Stomach (tissue), 19 donors: Measurements from ENCODE around the gene AKR1C2. TPM values are rescaled to one million over a fixed set of nuclear protein-coding genes. Genes with fewer than 3 reads are reported as not detected.
"Not testable (repeated sequence)": the region's sequence is repeated elsewhere in the genome, so short reads cannot be mapped to it uniquely, and the experiment has no call there.

Experiments used
- DNase-seq, 2 donors: peaks; one replicate each; pipeline versions ENCODE4 v3.0.0 to v3.0.0-alpha.2; 2013 to 2019
- H3K27ac ChIP-seq, 5 donors: fragments of 200-600 bp in 4 of 5; sonication (generic) in 4 of 5; one replicate each; pipeline ENCODE4 v1.5.1; 2013 to 2019; ENCODE audit warnings: mild to moderate bottlenecking in 1 of 5, moderate library complexity in 1 of 5
- H3K27me3 ChIP-seq, 3 donors: fragments of 200-600 bp; sonication (generic); one replicate each; pipeline ENCODE4 v1.5.1; 2017 to 2019; ENCODE audit warnings: mixed run types in 1 of 3
- H3K36me3 ChIP-seq, 4 donors: fragments of 200-600 bp; sonication (generic); 1 replicate in 3 of 4; 2 replicates in 1 of 4; pipeline ENCODE4 v1.5.1; 2016 to 2019
- H3K4me1 ChIP-seq, 4 donors: fragments of 200-600 bp; sonication (generic); one replicate each; pipeline ENCODE4 v1.5.1; 2016 to 2019
- H3K4me3 ChIP-seq, 4 donors: fragments of 200-600 bp; sonication (generic) in 3 of 4; one replicate each; pipeline ENCODE4 v1.5.1; 2016 to 2019; ENCODE audit warnings: mild to moderate bottlenecking in 1 of 4
- H3K9me3 ChIP-seq, 4 donors: fragments of 200-600 bp; sonication (generic); one replicate each; pipeline ENCODE4 v1.5.1; 2016 to 2019
- CTCF ChIP-seq, 7 experiments: fragments of 450-650 bp in 4 of 7; fragments of 200-600 bp in 3 of 7; sonication (generic) in 3 of 7; IDR thresholded peaks; one replicate each; pipeline ENCODE4 v1.5.1; 2016 to 2019; ENCODE audit warnings: antibody characterized with exemption in 7 of 7, control low read depth in 2 of 7, mild to moderate bottlenecking in 1 of 7
- EP300 ChIP-seq: sonication (generic); formaldehyde crosslinking; IDR thresholded peaks from one replicate; pipeline ENCODE4 v1.6.1; 2017; ENCODE audit warnings: antibody characterized with exemption
- POLR2A ChIP-seq, 4 donors: fragments of 450-650 bp; IDR thresholded peaks; one replicate each; pipeline ENCODE4 v1.6.1; 2016; ENCODE audit warnings: antibody characterized with exemption in 4 of 4, control low read depth in 2 of 4, mild to moderate bottlenecking in 1 of 4, moderate library complexity in 1 of 4
- POLR2AphosphoS5 ChIP-seq, 3 donors: sonication (generic); formaldehyde crosslinking; IDR thresholded peaks; one replicate each; pipeline ENCODE4 v1.6.1; 2016; ENCODE audit warnings: antibody characterized with exemption in 3 of 3
- WGBS, 5 donors: extraction: QIAGEN DNeasy Blood & Tissue Kit in 3 of 5; methylation state at CpG; one replicate each; pipeline versions ENCODE4 v1.1.5 to v1.1.7; 2013 to 2018; 5-methylcytosine and 5-hydroxymethylcytosine counted together
- intact Hi-C: fragments of 100-400 bp; cut with DNase I; formaldehyde crosslinking; loops from one replicate; pipeline ENCODE4 v1.15.1; 2023; ENCODE audit warnings: low total_unique reads
- long read RNA-seq, 10 donors: transcript quantifications; one replicate each; lab custom pipeline, GENCODE V29; 2026
- polyA plus RNA-seq, 3 donors: library from polyadenylated mRNA; stranded (reverse); fragments of 200-250 nt; gene quantifications; one replicate each; pipeline ENCODE4 v1.2.3, GENCODE V29; 2013
- total RNA-seq, 5 donors: library from RNA; depleted of rRNA; stranded (reverse); fragments of >200 nt; gene quantifications; one replicate each; pipeline versions ENCODE4 v1.1.0 to v1.2.3, GENCODE V29; 2014 to 2016
- donor health status: healthy with polysubstance abuse.
- donor health status: Bipolar disorder and iron deficiency.
- donor health status: healthy.

AKR1C2 gene
- total RNA-seq (100 to 1,000 TPM in 2 of 5 donors, 10 to 100 TPM in 3; 30.4 to 168 (median 64.8) TPM), polyA plus RNA-seq (100 to 1,000 TPM in 1 of 3 donors, 10 to 100 TPM in 2; 40.0 to 507 (median 61.5) TPM)
- long read RNA-seq, donor 1: 0 reads
- long read RNA-seq, donor 2, partial matches to known transcripts: 0 of 4 reads
- long read RNA-seq, donor 2, other reads (novel, unspliced or antisense): 0 of 4 reads
- long read RNA-seq, donor 3, partial matches to known transcripts: 0 of 3 reads
- long read RNA-seq, donor 3, other reads (novel, unspliced or antisense): 0 of 3 reads
- long read RNA-seq, donor 4: 0 reads
- long read RNA-seq, donor 5, transcript AKR1C2-201 (9 exons, 3,756 nt): major isoform, 7 of 7 reads
- long read RNA-seq, donor 5, partial matches to known transcripts: 0 of 7 reads
- long read RNA-seq, donor 5, other reads (novel, unspliced or antisense): 0 of 7 reads
- long read RNA-seq, donor 6, transcript AKR1C2-201 (9 exons, 3,756 nt): major isoform, 5 of 16 reads
- long read RNA-seq, donor 6, partial matches to known transcripts: 8 of 16 reads
- long read RNA-seq, donor 6, other reads (novel, unspliced or antisense): 0 of 16 reads
- long read RNA-seq, donor 7, transcript AKR1C2-201 (9 exons, 3,756 nt): major isoform, 12 of 21 reads
- long read RNA-seq, donor 7, partial matches to known transcripts: 8 of 21 reads
- long read RNA-seq, donor 7, other reads (novel, unspliced or antisense): 0 of 21 reads
- long read RNA-seq, donor 8, partial matches to known transcripts: 0 of 4 reads
- long read RNA-seq, donor 8, other reads (novel, unspliced or antisense): 0 of 4 reads
- long read RNA-seq, donor 9, partial matches to known transcripts: 0 of 3 reads
- long read RNA-seq, donor 9, other reads (novel, unspliced or antisense): 0 of 3 reads
- long read RNA-seq, donor 10, transcript AKR1C2-201 (9 exons, 3,756 nt): major isoform, 6 of 6 reads
- long read RNA-seq, donor 10, partial matches to known transcripts: 0 of 6 reads
- long read RNA-seq, donor 10, other reads (novel, unspliced or antisense): 0 of 6 reads

- DNase-seq, H3K36me3 ChIP-seq, H3K9me3 ChIP-seq, H3K27me3 ChIP-seq, intact Hi-C loops, H3K4me1 ChIP-seq: not testable (repeated sequence)
- peak within 1 kb of the TSS in 1 of 5 donors; percentile 46 for H3K27ac ChIP-seq
- peak within 1 kb of the TSS; percentile 1 to 34 (median 30) for H3K4me3 ChIP-seq
- peak in 1 of 3 donors; percentile 30 for TF ChIP-seq POLR2AphosphoS5 (IDR thresholded peaks at IDR 0.05)
- WGBS, 5 donors: 34 to 53% (median 43%) methylated on average over 7 to 10 of the region's 10 CpGs
These were observed at the start of gene AKR1C2 for GRCh38 chr10:5003127-5004029. Gene AKR1C2 (minus strand): TSS chr10:5003857. CDS start chr10:5003835, 22 bp downstream.

- H3K4me1 ChIP-seq, H3K36me3 ChIP-seq, H3K27me3 ChIP-seq, H3K27ac ChIP-seq, DNase-seq, intact Hi-C loops, H3K9me3 ChIP-seq, H3K4me3 ChIP-seq: not testable (repeated sequence)
- 87 to 100% (median 97%) methylated on average over 5 to 16 of the region's 16 CpGs for WGBS, 5 donors
These were observed 49.4 kb upstream of the AKR1C2 start for GRCh38 chr10:5052951-5053500.

GRCh38 chr10:5047912-5048628, 44.4 kb upstream of the AKR1C2 start:
- intact Hi-C loops: no loop called here
- 25 to 63% (median 49%) methylated on average over 1 of the region's 1 CpG for WGBS, 5 donors
- no peaks in the 10 kb centered on the region for H3K36me3 ChIP-seq
- H3K4me1 ChIP-seq: peaks cover 0 to 6% (median 0%) of the 10 kb centered on the region in 4 donors
- TF ChIP-seq CTCF (IDR thresholded peaks at IDR 0.05) (no peak), POLR2AphosphoS5 (IDR thresholded peaks at IDR 0.05) (no peak), EP300 (no peak), POLR2A (IDR thresholded peaks at IDR 0.05) (no peak)
- no peak overlapping the region for H3K4me3 ChIP-seq
- H3K9me3 ChIP-seq: no peaks in the 10 kb centered on the region
- no peak overlapping the region for H3K27ac ChIP-seq
- H3K27me3 ChIP-seq: no peaks in the 10 kb centered on the region
- no peak for DNase-seq

GRCh38 chr10:5047055-5047454, 43.4 kb upstream of the AKR1C2 start:
- H3K4me1 ChIP-seq: peaks cover 0 to 12% (median under 1%) of the 10 kb centered on the region in 4 donors
- H3K27me3 ChIP-seq, H3K36me3 ChIP-seq, H3K4me3 ChIP-seq, H3K9me3 ChIP-seq, intact Hi-C loops, DNase-seq, H3K27ac ChIP-seq: not testable (repeated sequence)
- WGBS, 5 donors: 78 to 87% (median 84%) methylated on average over 5 of the region's 5 CpGs

GRCh38 chr10:5046410-5046809, 42.8 kb upstream of the AKR1C2 start:
- H3K4me1 ChIP-seq: peaks cover 0 to 19% (median 4%) of the 10 kb centered on the region in 4 donors

More at GRCh38 chr10:5046410-5046809, 42.8 kb upstream of the AKR1C2 start:
- TF ChIP-seq POLR2A (IDR thresholded peaks at IDR 0.05) (no peak), POLR2AphosphoS5 (IDR thresholded peaks at IDR 0.05) (no peak), EP300 (no peak), CTCF (IDR thresholded peaks at IDR 0.05) (no peak)
- DNase-seq: no peak
- no peaks in the 10 kb centered on the region for H3K9me3 ChIP-seq
- no peak overlapping the region for H3K4me3 ChIP-seq
- H3K36me3 ChIP-seq: no peaks in the 10 kb centered on the region
- no peak overlapping the region for H3K27ac ChIP-seq
- intact Hi-C loops: no loop called here
- H3K27me3 ChIP-seq: no peaks in the 10 kb centered on the region
- 81 to 95% (median 94%) methylated on average over 6 of the region's 6 CpGs for WGBS, 5 donors
